ENCODE results near the gene ACBD3.
A peak's percentile ranks its signal among the peaks of the same experiment; 100 is the strongest.
"Not testable (repeated sequence)": the region's sequence is repeated elsewhere in the genome, so short reads cannot be mapped to it uniquely, and the experiment has no call there.

The ACBD3 gene

GRCh38 chr1:226186124-226187018 lies at the start of gene ACBD3:
TSS of gene ACBD3 (minus strand) at chr1:226186741. CDS start at chr1:226186675, 66 bp downstream.
- peak; percentile 81 for DNase-seq

- DNase-seq = no peak
Observed at GRCh38 chr1:226233806-226234205, 47.3 kb upstream of the ACBD3 start.

DNA sequence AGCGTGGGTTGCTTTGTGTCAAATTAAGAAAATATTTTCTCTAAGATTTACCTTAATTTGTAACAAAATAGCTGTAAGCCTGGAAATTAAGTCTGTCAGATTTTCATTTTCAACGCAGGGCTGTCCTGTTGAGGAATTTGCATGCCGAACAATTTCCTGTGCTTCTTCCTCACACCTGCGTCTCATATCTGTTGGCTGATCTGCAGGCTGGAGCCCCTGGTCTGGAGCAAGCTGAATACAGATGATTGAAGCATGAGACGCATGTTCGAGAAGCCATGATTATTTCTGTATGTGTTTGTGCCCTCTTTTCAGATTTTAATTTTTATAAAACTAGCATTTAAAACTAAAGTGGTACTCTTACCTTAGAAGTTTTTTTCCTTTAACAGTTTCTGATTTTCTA lies 46.8 kb upstream of the ACBD3 start:
- no peak for DNase-seq

DNA sequence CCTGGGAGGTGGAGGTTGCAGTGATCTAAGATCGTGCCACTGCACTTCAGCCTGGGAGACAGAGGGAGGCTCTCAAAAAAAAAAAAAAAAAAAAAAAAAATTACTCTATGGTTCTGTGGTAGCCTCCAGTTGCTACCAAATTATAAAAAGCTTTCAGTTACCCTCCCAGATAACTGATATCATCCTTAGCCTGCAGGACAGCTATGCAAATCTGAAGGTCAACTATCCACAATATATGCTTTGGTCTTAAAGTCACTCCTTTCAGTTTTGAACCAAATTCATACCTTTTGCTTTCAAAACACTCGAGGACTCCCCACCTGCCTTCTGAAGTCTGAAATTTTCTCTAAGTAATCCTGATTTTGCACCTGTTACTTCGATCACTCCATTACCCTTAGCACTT lies 40.1 kb upstream of the ACBD3 start:
- no peak for DNase-seq

DNA sequence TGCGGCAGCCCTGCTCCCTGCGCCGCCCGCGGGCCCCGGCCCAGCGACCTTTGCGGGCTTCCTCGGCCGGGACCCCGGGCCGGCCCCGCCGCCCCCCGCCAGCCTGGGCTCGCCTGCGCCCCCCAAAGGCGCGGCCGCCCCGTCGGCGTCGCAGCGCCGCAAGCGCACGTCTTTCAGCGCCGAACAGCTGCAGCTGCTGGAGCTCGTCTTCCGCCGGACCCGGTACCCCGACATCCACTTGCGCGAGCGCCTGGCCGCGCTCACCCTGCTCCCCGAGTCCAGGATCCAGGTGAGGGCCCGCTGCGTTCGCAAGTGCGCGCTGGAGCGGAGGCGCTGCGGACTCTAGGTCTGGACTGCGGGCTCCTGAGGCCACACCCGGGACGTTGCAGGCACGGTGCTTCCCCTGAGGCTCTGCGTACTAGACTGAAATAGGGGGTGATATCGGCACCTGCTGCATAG lies 37.3 kb upstream of the ACBD3 start:
- peak; percentile 13 for DNase-seq

- DNase-seq = peak; percentile 10
Observed at GRCh38 chr1:226223157-226223785, 36.7 kb upstream of the ACBD3 start, which contains the start of gene MIXL1. TSS of gene MIXL1 (plus strand) at chr1:226223664. CDS start at chr1:226223682, 18 bp downstream.

DNA sequence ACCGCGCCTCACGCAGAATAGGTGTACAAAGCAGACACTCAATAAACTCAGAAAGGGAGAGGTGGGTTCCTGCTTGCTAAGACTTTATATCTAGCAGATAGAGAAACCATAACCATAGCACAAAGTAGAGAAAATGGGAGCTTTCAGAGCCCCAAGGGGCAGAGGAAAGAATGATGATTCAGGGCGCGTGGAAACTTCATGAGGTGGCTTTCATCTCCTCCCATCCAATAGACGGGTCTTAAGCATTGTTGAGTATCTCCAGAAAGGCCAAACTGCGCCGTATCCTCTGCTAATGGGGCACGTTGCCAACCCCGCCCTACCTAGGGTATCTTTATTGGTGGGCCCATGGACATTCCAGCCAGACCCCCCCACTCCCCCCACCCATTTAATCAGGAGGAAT lies 36.1 kb upstream of the ACBD3 start:
- DNase-seq = no peak

DNA sequence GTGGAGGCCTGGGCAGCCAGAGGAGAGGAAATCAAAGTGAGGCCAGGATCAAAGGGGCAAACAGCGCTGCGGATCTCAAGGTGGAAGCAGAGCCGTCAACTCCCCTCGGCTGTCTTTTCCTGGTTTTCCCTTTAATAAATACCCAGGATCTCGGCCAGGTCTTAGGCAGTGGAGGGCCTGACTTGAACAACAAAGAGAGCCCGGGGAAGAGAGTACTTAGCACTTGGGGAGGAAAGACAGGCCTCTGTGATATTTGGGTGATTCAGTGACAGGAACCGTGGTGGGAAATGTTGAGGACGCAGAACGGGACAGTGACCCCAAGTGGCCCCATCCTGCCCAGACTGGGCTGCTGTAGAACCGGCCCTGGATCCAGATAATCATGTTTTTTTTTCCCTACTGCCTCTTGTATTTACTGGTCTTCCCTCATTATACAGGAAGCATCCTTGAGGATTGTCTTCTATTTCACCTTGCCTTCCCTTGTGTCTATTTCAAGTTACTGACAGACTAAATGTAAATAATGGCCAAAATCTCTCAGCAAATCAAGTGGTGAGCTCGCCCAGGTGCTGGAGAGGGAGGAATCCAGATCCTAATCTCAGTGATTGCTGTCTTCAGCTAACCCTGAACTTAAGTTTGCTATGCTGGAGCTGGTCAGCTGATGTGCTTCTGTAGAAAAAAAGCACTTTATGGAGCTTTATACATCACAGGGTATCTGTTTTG lies 34.1 kb upstream of the ACBD3 start:
- DNase-seq = no peak

DNA sequence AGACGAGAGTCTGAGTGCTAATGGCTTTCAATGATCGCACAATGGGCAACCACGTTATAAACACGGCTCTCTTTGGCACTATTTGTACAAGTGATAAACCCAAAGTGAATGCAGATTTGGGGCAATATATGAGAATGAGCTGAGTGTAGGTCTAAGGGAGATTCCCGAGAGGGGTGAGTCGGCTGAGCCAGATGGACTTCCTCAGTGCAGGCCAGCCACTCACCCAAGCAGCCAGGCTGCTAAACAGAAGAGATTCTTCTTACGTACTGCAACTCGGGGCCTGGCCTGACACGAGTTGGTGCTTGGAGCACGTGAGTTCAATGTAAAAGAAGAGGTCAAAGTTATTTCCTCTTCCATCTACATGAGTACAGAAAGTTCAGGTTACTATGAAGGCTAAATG lies 30.7 kb upstream of the ACBD3 start:
- DNase-seq = no peak

DNA sequence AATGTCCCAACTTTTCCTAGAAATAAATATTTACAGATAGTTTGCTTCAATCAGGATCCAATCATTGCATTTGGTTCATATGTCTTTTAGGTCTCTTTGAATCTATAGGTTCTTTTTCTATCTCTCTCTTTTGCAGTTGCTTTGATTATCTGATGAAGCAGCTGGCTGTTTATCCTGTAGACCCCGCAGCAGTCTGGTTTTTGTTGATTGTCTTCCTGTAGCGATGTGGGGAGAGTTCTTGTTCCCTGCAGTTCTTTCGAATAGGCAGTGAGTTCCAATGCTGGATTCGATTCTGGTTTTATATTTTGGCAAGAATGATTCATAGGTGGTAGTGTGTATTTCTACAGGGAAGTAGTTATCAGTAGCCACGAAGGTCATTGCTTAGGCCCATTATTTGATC lies 29.5 kb upstream of the ACBD3 start:
- DNase-seq = no peak

DNA sequence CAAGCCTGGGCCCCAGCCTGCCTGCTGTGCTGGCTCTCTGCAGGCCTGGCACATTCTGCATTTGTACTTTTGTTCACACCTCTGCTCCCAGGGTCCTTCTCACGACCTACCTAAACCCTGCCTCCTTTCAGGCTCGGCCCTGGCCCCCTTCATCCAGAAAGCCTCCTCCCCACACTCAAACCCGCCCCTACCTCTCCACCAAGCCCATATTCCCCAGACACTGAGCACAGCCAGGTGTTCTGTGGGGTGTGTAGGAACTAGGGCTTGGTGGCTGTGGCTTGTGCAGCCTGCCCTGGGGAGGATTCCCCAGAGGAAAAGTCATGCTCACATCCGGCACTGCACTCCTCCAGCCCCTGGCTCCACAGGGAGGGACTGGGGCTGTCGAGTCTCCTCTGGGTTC lies 28.7 kb upstream of the ACBD3 start:
- no peak for DNase-seq

- no peak for DNase-seq
Observed at GRCh38 chr1:226212545-226212944, 26.0 kb upstream of the ACBD3 start.

DNA sequence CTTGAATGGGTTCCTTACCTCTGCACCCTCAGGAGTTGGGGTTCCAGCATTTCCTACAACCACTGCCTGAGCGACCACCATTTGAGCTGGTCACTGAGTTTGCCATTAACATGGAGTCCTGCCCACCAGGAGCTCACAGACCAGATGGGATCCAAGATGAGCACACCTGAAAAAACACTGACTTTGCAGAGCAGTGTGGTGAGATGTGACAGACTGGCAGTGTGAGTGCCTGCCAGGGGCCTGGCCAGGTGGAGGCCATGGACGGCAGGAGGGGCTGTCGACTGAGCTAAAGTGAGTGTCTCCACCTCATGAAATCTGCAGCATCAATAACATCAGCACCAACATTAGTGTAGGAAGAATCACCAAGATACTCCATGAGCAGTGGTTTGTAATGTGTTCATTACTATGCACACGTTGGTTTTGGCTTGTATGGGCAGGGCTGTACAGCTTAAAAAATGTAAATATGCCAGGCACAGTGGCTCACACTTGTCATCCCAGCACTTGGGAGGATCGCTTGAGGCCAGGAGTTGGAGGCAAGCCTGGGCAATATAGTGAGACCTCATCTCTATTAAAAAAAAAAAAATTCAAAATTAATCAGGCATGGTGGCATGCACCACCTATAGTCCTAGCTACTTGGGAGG lies 24.8 kb upstream of the ACBD3 start:
- DNase-seq = no peak

GRCh38 chr1:226210571-226211176 lies 24.1 kb upstream of the ACBD3 start:
- DNase-seq = no peak

- no peak for DNase-seq
Observed at GRCh38 chr1:226209307-226210059, 22.9 kb upstream of the ACBD3 start.

GRCh38 chr1:226207048-226207447 lies 20.5 kb upstream of the ACBD3 start:
- no peak for DNase-seq

DNA sequence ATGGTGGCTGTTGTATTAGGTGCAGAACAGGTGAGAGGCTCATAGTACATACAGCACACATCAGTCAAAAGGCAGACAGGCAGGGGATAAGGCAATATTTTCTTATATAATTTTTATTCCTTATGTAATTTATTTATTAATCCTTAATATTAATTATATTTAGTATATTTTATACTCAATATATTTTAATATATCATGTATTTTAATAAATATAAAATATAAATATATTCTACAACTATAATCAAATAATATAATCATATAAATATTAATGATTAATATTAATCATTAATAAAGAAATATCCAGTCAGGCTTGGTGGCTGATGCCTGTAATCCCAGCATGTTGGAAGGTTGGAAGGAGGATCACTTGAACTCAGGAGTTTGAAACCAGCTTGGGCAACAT lies 17.7 kb upstream of the ACBD3 start:
- no peak for DNase-seq

- DNase-seq = no peak
Observed at GRCh38 chr1:226203655-226204054, 17.1 kb upstream of the ACBD3 start.

DNA sequence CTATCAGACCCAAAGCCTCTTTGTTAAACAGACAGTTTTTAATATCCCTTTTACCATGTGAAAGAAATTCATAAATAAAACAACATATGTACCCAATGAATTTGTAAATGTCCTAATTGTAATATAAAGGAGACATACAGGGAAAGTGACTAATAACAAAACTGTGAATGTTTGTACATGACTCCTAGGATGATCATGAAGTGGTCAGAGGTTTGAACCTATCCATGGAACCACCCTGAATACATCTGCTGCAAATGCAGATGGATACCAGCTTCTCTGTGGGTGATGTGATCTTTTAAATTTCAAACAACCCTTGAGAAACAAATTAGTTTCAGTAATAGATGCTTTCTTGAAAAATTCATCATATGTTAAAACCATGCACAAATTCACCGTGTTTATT lies 16.7 kb upstream of the ACBD3 start:
- no peak for DNase-seq

- DNase-seq = not testable (repeated sequence)
Observed at GRCh38 chr1:226202666-226203065, 16.1 kb upstream of the ACBD3 start.

DNA sequence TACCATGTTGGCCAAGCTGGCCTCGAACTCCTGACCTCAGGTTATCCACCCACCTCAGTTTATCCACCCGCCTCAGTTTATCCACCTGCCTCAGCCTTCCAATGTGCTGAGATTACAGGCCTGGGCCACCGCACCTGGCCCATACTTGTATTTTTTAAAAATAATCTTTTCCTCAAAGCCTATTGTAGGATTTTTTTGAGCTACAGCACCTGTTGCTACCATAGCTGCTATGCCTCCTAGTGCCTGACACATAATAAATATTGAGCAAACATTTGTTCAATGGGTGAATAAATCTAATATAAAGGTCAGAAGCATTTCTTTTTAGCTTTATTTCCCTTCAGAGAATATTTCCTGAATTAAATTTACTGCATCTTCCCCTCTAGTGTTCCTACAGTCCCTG lies 15.7 kb upstream of the ACBD3 start:
- DNase-seq = no peak
